ENCODE results near the gene ZSCAN20. TPM values are rescaled to one million over a fixed set of nuclear protein-coding genes. Genes with fewer than 3 reads are reported as not detected.

ZSCAN20 gene
- total and polyA plus RNA-seq, 9 of the 15 experiments (the other 6 are each of a cell fraction or from before 2014, with no cell fraction given) = 0.36 to 3.3 (median 2.0) TPM

GRCh38 chr1:33472269-33472980 is at the start of gene ZSCAN20 (continued):
- TF ChIP-seq ETV6 (IDR thresholded peaks at IDR 0.05; ENCODE audit: borderline replicate concordance in 1 of 2, low read depth in 2 of 2, low read length in 1 of 2) = no peak
- TF ChIP-seq ETV6 (CRISPR knock-in tag; IDR thresholded peaks at IDR 0.05; ENCODE audit: borderline replicate concordance) = no peak
- TF ChIP-seq MITF (IDR thresholded peaks at IDR 0.05) = no peak

DNA sequence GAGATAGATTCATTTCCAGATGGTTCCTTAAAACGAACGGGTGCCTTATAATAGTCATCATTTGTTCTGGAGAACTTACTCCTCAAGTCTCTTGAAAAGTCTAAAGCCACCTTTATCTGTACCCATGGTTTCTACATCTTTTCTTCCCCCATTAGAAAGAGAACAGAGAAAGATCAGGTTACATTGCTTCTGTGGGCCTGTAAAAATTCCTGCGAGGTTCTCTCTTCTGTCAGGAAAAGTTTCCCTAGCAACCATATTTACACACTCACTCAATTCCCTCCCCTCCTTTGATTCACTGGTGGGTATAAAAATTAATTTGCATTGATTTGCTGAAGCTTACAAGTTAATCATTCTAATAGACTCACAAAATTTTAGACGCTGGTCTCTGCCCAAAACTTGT is 48.2 kb upstream of the ZSCAN20 start:
- H2AFZ ChIP-seq (ENCODE audit: low read depth, low read length) = no peak overlapping the region
- BruUV-seq (replicated peaks) = no TSS peak
- TF ChIP-seq CREB3L1 (IDR thresholded peaks at IDR 0.05; ENCODE audit: borderline replicate concordance, low read depth) (no peak), CBFA2T2 (conservative IDR thresholded peaks at IDR 0.05) (no peak), HMGN3 (IDR thresholded peaks at IDR 0.05; ENCODE audit: borderline replicate concordance, extremely low read depth, insufficient read length, low read depth, low read length) (no peak), TRIM24 (IDR thresholded peaks at IDR 0.05) (no peak), NFXL1 (CRISPR knock-in tag; IDR thresholded peaks at IDR 0.05) (no peak), HNRNPL (IDR thresholded peaks at IDR 0.05; ENCODE audit: low read depth, low read length) (no peak)
- TF ChIP-seq, protein P1, sequence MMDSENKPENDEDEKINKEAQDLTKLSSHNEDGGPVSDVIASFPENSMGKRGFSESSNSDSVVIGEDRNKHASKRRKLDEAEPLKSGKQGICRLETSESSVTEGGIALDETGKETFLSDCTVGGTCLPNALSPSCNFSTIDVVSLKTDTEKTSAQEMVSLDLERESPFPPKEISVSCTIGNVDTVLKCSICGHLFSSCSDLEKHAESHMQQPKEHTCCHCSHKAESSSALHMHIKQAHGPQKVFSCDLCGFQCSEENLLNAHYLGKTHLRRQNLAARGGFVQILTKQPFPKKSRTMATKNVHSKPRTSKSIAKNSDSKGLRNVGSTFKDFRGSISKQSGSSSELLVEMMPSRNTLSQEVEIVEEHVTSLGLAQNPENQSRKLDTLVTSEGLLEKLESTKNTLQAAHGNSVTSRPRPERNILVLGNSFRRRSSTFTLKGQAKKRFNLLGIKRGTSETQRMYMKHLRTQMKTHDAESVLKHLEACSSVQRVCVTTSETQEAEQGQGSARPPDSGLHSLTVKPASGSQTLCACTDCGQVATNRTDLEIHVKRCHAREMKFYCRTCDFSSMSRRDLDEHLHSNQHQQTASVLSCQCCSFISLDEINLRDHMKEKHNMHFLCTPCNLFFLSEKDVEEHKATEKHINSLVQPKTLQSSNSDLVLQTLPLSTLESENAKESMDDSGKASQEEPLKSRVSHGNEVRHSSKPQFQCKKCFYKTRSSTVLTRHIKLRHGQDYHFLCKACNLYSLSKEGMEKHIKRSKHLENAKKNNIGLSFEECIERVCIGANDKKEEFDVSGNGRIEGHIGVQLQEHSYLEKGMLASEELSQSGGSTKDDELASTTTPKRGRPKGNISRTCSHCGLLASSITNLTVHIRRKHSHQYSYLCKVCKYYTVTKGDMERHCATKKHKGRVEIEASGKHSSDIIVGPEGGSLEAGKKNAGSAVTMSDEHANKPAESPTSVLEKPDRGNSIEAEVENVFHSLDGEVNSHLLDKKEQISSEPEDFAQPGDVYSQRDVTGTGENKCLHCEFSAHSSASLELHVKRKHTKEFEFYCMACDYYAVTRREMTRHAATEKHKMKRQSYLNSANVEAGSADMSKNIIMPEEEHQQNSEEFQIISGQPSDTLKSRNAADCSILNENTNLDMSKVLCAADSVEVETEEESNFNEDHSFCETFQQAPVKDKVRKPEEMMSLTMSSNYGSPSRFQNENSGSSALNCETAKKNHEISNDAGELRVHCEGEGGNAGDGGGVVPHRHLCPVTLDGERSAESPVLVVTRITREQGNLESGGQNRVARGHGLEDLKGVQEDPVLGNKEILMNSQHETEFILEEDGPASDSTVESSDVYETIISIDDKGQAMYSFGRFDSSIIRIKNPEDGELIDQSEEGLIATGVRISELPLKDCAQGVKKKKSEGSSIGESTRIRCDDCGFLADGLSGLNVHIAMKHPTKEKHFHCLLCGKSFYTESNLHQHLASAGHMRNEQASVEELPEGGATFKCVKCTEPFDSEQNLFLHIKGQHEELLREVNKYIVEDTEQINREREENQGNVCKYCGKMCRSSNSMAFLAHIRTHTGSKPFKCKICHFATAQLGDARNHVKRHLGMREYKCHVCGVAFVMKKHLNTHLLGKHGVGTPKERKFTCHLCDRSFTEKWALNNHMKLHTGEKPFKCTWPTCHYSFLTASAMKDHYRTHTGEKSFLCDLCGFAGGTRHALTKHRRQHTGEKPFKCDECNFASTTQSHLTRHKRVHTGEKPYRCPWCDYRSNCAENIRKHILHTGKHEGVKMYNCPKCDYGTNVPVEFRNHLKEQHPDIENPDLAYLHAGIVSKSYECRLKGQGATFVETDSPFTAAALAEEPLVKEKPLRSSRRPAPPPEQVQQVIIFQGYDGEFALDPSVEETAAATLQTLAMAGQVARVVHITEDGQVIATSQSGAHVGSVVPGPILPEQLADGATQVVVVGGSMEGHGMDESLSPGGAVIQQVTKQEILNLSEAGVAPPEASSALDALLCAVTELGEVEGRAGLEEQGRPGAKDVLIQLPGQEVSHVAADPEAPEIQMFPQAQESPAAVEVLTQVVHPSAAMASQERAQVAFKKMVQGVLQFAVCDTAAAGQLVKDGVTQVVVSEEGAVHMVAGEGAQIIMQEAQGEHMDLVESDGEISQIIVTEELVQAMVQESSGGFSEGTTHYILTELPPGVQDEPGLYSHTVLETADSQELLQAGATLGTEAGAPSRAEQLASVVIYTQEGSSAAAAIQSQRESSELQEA (IDR thresholded peaks at IDR 0.05; ENCODE audit: low read depth) = no peak

More for the DNA sequence above, 48.2 kb upstream of the ZSCAN20 start:
- Histone ChIP-seq H3K4me2 (ENCODE audit: insufficient read depth, low read length) (no peak overlapping the region), H3K9me1 (ENCODE audit: control insufficient read depth, insufficient read depth, low read length) (no peaks in the 10 kb centered on the region), H3K9ac (ENCODE audit: insufficient read depth in 1 of 2, low read depth in 2 of 2, low read length in 2 of 2) (no peak overlapping the region), H3K4me1 (replicated peaks in 1 of 2; ENCODE audit: control insufficient read depth in 2 of 2, insufficient read depth in 2 of 2, low read length in 2 of 2) (no peaks in the 10 kb centered on the region), H3K4me3 (no peak overlapping the region), H3K9me3 (replicated peaks; ENCODE audit: control insufficient read depth, insufficient read depth, low read depth, low read length) (no peaks in the 10 kb centered on the region), H3K27ac (ENCODE audit: extremely low read depth, low read depth, low read length) (no peak overlapping the region), H3K27me3 (ENCODE audit: control insufficient read depth in 2 of 2, insufficient read depth in 2 of 2, low read length in 2 of 2) (peaks cover 13 to 17% of the 10 kb centered on the region in 2 experiments), H3K36me3 (ENCODE audit: control insufficient read depth, insufficient read depth, low read length) (no peaks in the 10 kb centered on the region), H4K20me1 (replicated peaks; ENCODE audit: control insufficient read depth, insufficient read depth, low read length) (no peaks in the 10 kb centered on the region), H3K79me2 (ENCODE audit: control insufficient read depth, insufficient read depth, low read length) (no peaks in the 10 kb centered on the region)
- FAIRE-seq = no peak
- CTCF ChIA-PET (ENCODE audit: low intra/inter-chr PET ratio) = no interaction called here
- 5% methylated on average over 4 of the region's 4 CpGs for WGBS (ENCODE audit: insufficient coverage, low coverage, missing lambda C conversion rate)
- DNase-seq (ENCODE audit: extremely low read depth in 1 of 4, low spot score in 3 of 4) = no peak
- POLR2A ChIA-PET = no interaction called here
- in situ Hi-C loops (cut with MboI) = no loop called here
- ATAC-seq = no peak
- intact Hi-C loops (cut with micrococcal nuclease) = no loop called here

Data from K562 (cell line).